Right ventricle myocardium superior (tissue), 1 donor: ENCODE results near the gene HIRA. TPM values are rescaled to one million over a fixed set of nuclear protein-coding genes. Genes with fewer than 3 reads are reported as not detected.
"Not testable (repeated sequence)": the region's sequence is repeated elsewhere in the genome, so short reads cannot be mapped to it uniquely, and the experiment has no call there.

Experiments
- ATAC-seq: fragments of 200-7000 bp; cut with Tn5 transposase; one replicate; pipeline ENCODE4 v1.9.1; 2020; ENCODE audit warnings: mild to moderate bottlenecking; ENCODE audit not compliant: poor library complexity
- DNase-seq: peaks from one replicate; pipeline ENCODE4 v3.0.0-alpha.2; 2020
- intact Hi-C: fragments of 100-400 bp; cut with DNase I; formaldehyde crosslinking; loops from one replicate; pipeline ENCODE4 v1.11.2; 2022
- total RNA-seq: library from RNA; stranded (reverse); fragmentation: NEBNext Ultra II Directional; extraction: Animal tissue kit (Norgen Biotek cat#: 25700); gene quantifications from one replicate; pipeline ENCODE4 v1.2.1, GENCODE V29; 2021
- donor health status: DM: no; HTN: yes; CAD: no; lungs with severe emphysema.

HIRA gene
- total RNA-seq, 1 donor from 2014 or later = 18.2 TPM

DNA sequence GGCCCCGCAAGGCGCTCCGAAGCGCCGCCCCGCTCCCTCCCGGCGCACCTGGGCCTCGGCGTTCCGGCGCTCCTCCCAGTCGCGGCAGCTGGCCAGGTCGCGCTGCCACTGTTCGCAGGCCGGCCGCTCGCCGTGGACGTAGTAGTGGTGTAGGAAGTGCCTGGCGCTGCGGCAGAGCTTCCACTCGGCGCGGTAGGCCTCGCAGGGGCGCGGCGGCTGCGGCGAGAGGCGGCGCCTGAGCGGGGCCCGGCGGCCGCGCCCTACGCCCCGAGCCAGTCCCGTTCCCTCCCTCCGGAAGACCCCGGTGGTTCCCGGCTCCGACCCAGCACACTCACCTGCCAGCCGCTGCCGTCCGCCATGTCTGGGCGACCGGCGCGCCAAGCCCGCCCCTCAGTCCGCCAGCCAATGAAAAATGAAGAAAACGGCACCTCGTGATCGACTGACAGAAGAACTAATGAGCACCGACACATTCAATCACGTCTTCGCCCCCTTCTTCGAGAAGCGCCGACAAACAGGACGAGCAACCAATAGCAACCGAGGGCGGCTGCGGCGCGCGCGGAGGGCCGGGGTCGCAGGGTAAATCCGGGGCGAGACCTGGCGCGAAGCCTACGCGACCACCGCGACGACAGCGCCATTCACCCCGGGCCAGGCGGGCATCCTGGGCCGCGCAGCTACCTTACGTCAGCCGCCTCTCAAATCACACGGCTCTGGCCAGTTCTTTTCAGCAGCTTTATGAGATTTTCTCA, 16.0 kb upstream of the HIRA start, which contains the start of gene C22orf39:
TSS of gene C22orf39 (minus strand) at position 382 of the 746 bp plus-strand sequence. CDS start at position 359, 23 bp downstream.
- intact Hi-C loops = no loop called here
- DNase-seq (peak; percentile 91), ATAC-seq (peak; percentile 97)

DNA sequence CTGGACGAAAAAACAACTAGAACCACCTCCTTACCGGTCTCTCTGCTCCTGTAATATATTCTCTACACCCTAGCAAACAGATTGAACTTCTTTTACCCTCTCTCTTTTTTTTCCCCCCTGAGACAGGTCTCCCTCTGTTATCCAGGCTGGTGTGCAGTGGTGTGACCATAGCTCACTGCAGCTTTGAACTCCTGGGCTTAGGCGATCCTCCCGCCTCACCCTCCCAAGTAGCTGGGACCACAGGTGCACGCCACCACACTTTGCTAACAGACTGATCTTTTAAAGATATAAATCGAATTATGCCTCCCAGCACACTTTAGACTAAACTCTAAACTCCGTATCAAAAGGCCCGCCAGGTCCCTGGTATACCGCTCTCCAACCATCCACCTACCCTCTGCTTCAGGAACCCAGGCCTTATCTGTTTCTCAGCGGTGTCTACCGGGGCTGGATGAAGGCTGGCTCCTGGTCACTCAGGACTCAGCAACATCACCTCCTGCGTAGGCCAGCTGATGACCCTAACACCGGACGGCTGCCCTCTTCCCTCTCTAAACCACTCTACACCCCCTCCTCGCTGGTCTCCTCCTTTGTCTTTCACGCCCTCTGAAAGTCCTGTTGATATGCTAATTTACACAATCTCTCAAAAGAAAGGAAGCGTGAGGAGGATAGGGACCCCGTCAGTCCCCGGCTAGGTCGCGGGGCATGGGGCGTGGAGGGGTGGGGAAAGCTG, 15.2 kb upstream of the HIRA start:
- ATAC-seq = no peak
- intact Hi-C loops = no loop called here
- DNase-seq = no peak

DNA sequence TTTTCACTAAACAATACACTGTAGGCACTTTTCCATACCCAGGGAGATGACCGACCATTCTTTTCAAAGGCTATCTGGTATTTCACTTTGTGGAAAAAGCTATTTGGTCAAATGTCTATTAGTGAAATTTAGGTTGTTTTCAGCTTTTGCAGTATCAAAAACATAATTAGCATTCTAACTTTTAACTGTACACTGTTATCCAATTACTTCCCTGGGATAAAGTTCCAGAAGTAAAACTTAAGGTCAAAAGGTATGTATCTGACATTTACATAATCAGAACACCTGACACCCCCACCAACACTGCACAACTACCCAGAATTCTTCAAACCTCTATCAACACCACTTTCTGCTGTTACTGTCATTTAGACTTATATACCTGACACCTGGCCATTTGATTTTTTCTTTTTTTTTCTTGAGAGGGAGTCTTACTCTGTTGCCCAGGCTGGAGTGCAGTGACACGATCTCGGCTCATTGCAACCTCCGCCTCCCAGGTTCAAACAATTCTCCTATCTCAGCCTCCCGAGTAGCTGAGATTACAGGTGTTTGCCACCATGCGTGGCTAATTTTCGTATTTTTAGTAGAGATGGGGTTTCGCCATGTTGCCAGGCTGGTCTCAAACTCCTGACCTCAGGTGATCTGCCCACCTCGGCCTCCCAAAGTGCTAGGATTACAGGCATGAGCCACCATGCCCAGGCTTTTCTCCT, 13.9 kb upstream of the HIRA start:
- intact Hi-C loops, DNase-seq, ATAC-seq: not testable (repeated sequence)

DNA sequence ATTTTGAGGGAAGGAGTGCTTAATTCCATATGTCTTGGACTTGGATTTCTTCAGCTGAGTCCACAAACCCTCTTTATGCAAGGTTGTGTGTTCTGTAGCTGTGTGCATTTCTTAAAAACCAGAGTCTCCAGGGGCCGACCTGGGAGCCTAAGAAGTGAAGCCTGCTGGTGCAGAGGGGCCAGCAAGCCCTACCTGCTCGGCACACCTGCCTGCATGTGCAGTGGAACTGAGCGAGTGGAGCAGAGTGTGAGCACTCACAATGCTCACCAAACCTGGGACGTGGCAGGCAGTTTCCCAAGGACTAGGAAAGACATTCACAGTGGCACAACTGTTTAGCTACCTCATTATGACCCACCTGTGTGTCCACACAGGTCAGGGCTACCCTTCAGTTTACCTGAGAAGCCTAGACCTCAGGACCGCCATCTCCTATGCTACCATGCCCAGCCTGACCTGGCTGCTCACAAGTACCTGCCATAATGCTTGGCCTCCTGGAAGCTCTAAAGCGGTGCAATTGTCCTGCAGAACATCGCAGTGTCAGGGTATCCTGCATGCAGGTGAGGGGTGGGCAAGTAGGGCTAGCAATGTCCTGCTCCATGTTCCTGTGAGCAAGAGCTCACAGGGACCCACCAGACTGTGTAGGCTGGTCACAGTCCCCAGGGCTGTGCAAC, 12.1 kb upstream of the HIRA start:
- intact Hi-C loops = no loop called here
- no peak for DNase-seq
- ATAC-seq = no peak

DNA sequence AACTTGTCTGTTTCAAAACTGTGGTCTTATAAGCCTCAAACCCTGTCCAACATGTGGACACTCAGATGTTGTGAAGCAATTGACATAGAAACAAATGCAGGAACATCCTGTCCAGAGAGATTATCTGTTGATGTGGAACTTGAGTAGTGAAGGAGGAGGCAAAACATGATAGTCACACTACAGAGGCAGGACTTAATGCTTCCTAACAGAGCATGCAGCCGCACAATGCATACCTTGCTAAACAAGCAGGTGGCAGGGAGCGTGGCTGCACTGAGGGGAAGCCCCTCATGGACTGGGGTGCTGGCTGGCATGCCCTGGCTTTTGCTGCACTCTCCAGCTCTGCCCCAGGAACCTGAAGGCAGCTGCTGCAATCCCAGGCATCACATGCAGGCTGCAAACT, 10.6 kb upstream of the HIRA start:
- intact Hi-C loops = no loop called here
- ATAC-seq = no peak

DNA sequence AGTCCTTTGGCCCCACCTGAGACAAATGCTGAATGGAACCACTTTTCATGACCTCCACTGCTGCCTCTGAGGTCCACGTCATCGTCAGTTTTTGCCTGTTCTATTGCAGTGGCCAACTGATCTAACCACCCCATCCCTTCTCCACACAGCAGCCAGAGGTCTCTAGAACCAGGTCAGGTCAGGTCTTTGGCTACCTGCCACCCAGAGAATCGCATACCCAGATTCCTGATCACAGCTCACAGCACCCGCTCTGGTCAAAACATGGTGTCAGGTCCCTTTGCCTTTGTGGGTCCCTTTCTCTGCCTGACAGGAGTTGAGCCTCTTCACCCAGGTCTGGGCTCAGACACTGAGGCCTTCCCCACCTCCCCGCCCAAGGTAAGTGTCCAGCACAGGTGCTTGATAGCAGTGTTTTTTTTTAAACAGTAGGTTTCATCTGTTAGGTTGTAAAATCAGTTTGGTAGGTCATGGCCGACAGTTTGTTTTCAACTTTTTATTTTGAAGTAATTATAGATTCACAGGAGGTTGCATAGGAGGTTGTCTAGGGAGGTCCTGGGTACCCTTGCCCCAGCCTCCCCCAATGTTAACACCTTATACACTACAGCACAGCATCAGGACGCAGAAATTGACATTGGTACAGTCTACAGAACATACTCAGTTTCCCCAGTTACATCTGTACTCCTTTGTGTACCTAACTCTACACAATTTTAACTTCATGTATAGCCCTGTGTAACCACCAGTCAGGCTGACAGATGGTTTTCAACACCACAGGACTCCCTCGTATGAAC, 9.1 kb upstream of the HIRA start:
- intact Hi-C loops = no loop called here
- DNase-seq = no peak
- ATAC-seq = peak; percentile 45

More for the DNA sequence above, 10.6 kb upstream of the HIRA start:
- no peak for DNase-seq

DNA sequence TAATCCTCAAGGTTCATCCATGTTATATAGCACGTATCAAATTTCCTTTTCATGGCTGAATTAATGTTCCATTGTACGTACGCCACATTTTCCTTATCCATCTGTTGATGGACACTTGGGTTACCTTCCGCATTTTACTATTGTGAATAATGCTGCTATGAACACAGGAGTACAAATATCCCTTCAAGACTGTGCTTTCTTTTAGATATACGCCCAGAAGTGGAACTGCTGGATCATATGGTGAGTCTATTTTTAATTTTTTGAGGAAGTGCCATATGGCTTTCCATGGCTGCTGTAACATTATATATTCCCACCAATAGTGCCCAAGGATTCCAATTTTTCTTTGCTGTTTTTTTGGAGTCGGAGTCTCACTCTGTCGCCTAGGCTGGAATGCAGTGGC, 6.8 kb upstream of the HIRA start:
- intact Hi-C loops = no loop called here

DNA sequence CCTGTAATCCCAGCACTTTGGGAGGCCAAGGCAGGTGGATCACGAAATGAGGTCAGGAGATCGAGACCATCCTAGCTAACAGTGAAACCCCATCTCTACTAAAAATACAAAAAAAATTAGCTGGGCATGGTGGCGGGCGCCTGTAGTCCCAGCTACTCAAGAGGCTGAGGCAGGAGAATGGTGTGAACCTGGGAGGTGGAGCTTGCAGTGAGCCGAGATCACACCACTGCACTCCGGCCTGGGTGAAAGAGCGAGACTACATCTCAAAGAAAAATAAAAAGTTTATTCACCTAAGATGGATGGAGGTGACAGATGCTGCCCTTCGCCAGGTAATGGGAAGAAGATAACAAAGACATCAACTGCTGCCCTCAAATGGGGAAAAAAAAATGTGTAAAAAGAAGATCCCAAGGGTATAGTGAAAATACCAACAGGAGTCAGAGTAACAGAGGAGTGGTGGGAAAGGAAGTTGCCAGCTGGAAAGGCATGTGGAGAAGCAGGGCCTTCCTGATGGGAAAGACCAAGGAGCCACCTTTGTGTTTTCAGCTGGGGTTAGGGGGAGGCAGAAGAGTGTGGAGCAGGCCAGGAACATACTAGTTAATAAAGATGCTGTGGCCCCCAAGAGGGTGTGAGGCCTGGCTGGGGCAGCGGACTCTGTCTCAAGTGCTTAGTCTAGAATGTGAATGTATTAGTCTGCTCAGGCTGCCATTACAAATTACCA, 5.1 kb upstream of the HIRA start:
- ATAC-seq, intact Hi-C loops, DNase-seq: not testable (repeated sequence)

More for the DNA sequence above, 6.8 kb upstream of the HIRA start:
- DNase-seq = no peak
- ATAC-seq = no peak

DNA sequence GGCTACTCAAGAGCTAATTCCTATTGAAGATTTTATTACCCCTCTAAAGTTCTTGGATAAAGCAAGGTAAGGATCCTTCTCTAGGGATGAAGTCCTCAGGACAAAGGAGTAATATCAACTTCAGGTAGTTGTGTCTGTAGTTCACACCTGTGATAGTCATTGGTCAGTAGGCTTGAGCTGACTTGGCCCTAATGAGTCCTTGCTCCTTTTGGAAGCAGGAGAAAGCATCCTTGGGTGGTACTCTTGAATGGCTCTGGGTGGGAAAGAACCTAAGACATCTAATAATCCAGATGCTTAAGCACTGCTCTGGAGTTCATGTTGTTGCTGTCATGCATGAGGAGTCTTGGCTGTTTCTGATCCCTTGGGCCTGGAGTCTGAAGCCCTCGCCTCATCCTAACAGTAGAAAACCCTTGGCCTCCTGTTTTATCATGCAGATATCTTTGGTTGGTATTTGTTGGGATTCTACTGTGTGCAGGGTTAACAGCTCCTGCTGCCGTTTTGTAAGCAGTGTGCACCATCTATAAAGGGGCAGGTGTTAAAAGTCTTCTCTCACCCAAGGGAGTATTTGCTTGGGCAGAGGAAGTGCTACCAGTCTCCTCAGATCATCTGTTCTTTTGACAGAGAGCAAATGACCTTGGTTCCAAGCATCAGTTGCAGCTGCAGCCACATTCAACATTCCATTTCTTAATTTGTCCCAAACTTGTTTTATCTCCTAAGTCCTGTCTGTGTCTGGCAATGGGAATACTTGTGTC, 3.5 kb upstream of the HIRA start:
- intact Hi-C loops = no loop called here
- ATAC-seq (no peak), DNase-seq (no peak)

DNA sequence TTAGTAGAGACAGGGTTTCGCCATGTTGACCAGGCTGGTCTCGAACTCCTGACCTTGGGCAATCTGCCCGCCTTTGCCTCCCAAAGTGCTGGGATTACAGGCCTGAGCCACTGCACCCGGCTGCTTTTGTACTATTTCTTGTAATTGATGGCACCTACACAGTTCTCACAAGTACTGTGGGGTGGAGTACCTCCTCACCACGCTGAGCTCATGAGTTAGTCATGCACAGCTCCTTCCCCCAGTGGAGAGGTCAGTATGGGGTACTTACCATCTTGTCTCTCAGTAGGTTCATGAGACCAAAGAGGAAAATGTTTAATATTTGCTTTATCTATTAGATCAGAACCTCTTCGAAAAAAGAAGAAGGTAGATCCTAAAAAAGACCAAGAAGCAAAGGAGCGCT, 2.9 kb upstream of the HIRA start:
- DNase-seq = no peak
- intact Hi-C loops = no loop called here
- no peak for ATAC-seq

DNA sequence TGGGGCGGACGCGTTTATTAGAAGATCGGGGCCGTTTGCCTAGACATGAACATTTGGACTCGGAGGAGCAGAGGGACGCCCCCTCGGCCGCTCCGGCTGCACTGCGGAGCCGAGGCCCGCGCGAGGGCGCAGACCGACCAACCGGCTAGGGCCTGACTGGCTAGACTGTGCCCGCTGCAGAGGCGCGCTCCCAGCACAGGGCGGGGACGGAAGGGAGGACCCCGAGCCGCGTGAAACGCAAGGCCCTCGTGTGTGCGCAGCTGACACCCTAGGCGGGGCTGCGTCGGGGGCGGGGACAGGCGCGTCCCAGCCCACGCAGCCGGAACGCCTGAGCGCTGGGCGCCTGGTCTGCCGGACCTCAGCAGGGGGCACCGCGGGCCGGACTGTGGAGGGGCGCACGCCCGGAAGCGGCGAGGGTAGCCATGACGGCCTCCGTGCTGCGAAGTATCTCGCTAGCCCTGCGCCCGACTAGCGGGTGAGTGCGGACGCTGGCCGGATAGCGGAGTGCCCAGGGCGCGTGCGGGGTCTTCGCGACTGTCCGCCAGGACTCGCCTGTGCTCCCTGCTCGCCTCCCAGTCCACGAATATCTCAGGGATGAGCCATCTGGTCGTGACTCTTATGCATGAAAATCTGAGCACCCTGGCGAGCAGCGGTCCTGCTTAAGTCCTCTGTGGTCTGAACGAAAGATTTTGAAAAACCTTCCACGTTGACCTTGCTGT, 759 bp upstream of the HIRA start, which contains the start of gene MRPL40:
TSS of gene MRPL40 (plus strand) at position 413 of the 719 bp plus-strand sequence. CDS start at position 423, 10 bp downstream.
- DNase-seq (peak; percentile 96), ATAC-seq (peak; percentile 97)
- intact Hi-C loops = no loop called here

DNA sequence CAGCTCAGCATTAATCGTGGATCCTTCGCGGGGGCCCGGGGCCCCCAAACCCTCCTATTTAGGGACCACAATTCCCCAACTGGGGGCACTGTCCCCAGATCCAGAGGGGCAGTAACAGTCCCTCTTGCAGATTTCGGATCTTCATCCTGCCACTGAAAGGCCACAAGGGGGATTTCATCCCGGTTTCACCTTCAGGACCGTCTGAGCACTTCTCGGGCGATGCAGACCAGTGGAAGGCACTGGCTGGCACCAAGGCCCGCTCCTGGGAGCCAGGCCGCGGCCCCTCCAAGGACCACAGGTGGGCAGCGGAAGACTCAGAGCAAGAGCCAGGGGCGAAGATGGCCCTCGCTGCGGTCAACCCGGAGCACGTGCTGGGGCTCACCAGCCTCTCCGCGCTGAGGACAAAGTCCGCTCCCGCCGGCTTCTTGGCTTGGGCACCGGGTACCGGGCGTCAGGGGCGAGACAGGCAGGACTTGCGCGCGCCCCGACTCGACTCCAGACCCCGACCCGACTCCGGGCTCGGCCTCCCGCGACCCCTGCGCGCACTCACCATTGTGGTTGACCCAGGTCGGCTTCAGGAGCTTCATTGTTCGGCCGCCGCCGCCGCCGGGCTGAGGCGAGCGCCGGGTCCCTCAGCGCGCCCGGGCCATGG, 517 bp downstream of the HIRA start:
- DNase-seq (peak; percentile 51), ATAC-seq (no peak)
- intact Hi-C loops = no loop called here

DNA sequence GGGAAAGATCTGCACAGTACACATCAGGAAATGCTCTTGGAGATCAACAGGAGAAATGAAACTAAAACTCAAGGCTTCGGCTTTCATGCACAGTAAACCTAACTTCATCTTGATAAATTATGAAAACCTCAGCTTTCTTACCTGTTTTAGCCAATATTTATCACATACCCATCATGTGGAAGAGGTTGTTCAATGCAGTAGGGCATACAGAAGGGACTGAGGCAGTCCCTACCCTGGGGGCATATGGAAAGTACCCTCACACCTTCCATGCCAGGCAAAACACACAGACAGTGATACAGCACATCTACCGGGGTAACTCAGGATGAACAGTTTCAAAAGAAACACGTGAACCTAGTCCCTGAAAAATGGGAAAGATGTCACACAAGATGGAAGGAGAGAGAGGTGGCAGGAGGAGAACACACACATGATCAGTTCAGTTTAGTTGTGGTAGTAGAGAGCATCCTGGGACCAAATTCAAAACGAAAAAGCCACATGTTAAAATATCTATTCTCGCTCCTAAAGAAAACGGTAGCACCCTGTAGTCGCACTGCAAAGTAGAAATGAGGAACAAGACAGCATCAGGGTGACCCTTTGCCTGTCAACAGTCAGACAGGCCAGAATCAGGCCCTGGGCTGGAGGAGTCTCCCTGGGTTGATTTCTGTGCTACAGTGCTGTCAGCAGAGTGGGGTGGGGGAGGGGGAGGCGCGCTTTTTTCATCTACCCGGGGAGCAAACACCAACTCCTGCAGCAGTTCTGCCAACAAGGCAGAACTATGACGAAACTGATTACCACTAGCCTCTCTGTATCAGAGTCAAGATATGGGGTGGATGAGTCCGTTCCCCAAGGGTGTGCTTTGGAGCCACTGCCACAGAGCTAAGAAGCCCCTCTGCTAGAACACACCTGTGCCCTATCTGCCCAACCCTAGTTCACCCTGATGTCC, 1.3 kb downstream of the HIRA start:
- intact Hi-C loops = no loop called here
- DNase-seq = peak; percentile 46
- no peak for ATAC-seq

DNA sequence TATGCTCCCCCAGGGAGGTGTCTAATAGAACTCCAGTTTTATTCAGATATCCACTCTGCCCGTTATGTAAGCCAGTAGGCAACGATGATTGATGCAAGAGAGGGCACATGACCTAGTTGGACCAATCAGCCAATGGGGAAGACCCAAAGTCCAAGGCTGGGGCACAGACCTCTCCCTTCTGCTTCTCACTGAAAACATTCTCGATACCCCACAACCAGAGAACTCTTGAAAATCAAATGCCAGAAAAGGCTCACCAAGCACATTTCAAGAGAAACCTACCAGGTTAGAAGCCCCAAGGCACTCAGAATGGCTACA, 7.4 kb downstream of the HIRA start:
- intact Hi-C loops = no loop called here
- DNase-seq = no peak
- ATAC-seq = no peak
